ENCODE measurements around the gene COA1. TPM values are rescaled to one million over a fixed set of nuclear protein-coding genes. Genes with fewer than 3 reads are reported as not detected.
"Not testable (repeated sequence)": the region's sequence is repeated elsewhere in the genome, so short reads cannot be mapped to it uniquely, and the experiment has no call there.

The COA1 gene
- total RNA-seq, 1 donor from 2014 or later, result 64.8 TPM

DNA sequence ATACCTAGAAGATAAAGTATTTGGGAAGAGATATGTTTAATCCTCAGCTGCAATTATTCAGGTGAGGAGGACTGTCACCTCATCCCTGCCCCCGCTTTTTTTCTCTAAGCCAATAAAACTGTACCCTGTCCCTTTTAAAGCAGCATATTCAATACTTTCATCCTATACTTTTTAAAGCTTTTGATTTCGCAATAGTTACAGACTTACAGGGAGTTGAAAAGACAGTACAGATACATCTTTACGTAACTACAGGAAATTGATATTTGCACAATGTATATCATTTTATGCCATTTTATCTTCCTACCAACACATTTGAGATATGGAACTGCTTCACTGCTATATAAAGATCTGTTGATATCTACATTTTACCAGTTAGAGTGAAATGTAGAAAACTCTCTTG lies 98.8 kb downstream of the COA1 start:
- no peak for DNase-seq (ENCODE audit: low spot score)

DNA sequence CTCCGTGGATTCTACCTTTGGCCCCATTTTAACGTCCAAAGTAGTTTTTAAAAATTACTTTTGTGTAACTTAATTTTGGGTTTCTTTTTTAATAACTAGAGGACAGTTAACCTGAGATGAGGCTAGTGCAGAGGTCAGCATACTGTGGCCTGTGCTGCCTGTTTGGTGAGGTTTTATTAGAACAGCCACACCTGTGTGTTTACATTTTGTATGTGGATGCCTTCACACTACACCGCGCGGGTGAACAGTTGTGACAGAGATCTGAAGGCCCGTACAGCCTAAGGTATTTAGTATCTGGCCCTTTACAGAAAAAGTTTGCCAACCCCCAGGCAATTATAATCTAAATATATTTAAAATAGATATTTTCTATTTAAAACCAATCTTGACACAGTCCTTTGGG lies 99.5 kb downstream of the COA1 start:
- DNase-seq (ENCODE audit: low spot score), result no peak

DNA sequence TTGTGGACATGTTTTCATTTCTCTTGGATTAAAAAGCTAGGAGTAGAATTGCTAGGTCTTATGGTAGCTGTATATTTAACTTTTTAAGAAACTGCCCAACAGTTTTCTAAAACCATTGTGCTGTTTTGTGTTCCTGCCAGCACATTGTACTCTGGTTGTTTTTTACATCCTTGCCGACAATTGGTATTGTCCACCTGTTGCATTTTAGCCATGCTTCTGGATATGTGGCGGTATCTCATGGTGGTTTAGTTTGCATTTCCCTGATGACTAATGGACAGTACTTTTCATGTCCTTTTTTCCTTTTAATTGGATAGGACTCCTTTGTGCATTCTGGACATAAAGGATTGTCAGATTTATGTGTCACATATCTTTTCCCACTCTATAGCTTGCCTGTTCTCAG lies 100.9 kb downstream of the COA1 start:
- DNase-seq (ENCODE audit: low spot score), result no peak

DNA sequence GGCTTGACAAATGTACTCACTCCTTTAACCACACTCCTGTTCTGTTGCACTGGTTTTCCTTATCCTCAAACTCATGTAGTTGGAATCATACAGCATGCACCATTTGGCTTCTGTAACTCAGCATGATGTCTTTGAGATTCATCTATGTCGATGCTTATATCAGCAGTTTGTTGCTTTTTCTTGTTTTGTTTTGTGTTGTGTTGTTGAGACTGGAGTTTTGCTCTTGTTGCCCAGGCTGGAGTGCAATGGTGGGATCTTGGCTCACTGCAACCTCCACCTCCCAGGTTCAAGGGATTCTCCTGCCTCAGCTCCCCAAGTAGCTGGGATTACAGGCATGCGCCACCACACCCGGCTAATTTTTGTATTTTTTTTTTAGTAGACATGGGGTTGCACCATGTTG lies 101.5 kb downstream of the COA1 start:
- DNase-seq (ENCODE audit: low spot score), result not testable (repeated sequence)

DNA sequence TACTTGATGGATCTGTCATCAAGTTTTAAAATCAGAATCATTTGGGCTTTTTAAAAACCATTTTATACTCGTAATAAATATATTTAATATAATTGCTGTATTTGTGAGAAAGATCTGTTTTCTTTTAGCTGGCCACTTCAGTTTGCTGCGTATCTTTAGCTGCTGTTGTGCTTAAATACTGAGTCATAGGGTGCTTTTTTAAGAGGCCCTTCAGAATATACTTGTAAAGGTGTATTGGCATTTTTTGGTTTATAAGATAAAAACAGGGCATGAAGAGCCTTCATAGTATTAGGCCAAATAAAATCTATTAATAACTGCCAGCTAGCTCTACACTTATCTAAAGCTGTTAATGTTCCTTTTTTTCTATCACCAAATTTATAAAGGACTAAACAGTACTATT lies 102.6 kb downstream of the COA1 start:
- DNase-seq (ENCODE audit: low spot score), result no peak

DNA sequence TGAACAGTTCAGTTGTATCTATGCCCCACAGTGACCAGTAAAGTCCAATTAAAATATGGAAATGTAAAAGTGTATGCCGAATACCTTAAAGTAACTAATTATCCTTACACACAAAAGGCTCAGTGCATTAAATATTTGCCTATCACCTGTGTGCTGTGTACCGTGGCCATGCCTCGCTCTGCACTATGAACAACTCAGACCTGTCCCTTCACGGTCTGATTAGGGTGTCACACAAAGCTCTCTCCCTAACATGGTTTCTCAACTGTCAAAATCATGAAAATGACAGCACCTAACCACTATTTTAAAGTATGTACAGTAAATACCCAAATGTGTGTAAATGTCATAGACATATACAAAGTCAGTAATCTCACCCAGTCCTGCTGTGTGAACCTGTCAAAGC lies 103.3 kb downstream of the COA1 start:
- no peak for DNase-seq (ENCODE audit: low spot score)

DNA sequence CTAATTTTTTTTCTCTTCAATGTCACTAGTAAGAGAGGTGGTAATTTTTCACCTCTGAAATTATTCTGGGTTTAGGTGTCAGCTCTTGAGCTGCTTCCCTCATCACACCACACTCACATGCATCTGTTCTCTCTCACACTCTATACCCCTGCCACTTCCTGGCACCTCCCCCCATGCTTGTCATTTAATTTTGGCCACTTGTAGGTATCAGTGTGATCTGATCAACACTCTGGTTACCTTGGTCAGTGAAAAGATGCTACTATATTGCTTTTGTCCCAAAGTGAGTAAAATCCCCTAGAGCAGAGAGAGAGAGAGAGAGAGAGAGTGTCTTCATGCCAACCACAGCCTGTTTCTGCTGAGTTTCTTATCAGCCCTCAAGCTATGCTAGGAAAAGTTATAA lies 103.9 kb downstream of the COA1 start:
- DNase-seq (ENCODE audit: low spot score), result no peak

DNA sequence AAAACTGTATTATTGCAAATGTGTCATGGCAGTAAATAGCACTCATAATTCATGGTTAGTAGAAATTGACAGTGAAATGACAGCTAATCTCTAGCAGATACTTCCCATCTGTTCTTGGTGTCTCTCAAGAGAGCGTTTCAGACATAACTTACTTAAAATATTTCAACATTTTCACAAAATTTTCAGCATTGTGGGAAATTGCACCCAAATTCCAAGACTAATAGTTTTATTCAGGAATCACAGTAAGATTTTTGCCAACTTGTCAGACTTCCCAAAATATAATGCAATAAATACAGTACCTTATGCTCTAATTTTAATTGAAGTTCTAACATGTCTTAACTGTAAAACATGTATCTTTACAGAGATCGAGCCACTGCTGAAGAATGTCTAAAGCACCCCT lies 105.2 kb downstream of the COA1 start:
- DNase-seq (ENCODE audit: low spot score), result no peak

DNA sequence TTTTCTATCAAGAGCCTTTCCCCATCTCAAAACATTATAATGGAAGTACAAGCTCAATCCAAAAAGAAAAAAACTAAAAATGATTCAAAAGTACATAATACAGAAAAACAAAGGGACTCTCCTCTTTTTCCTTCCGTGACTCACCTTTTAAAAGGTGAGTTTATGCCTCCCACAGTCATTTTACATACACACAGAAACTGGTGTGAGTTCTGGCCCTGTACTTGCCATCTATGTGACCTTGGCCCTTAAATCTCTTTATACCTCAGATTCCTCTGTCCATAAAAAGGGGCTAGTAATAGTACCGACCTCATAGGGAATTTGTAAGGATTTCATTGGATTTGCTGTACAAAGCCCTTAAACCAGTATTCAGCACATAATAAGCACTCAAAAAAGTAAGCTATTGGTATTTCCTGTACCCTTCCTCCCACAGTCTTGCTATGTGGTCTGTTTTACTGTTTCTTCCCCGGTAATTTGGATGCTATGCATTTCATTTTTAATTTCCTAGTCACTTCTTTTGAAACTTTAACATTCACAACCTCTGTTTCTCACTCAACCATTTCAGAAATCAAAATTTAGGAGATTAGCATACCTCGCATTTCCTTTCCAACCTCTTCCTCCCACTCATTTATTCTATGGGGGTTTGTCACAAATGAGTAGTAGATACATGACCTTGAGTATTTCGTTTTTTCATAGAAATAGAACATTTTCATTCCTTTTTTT lies 107.4 kb downstream of the COA1 start:
- peak; percentile 20 for DNase-seq (ENCODE audit: low spot score)

DNA sequence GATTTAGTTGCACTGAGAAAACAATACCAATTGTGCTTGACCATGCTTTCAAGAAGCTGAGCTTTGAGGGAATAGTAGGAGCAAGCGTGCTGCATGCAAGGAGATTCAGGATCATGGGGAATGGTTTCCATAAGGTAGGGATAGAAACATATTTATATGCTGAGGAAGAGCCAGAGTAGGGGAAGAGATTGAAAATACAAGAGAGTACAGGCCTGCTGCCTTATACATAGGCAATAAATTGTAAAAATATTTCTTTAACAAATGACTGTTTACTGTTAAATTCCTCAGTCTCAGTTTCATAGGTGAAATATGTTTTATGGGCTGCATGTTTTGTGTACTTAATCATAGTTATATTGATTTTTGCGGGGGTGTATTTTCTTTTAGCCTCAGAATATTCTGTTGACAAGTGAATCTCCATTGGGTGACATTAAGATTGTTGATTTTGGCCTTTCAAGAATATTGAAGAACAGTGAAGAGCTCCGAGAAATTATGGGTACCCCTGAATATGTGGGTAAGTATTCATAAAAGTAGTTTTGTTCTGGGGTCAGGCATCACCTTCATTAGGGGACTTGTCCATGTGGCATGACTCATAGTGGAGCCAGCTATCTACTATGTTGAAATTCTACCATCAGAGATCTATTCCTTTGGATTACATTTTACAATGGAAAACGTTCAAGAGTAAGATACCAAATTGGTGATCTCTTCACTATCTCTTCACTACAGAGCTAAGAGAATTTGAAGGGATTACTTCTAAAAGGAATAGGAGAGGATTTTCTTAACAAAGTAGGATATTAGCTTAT lies 109.9 kb downstream of the COA1 start:
- DNase-seq (ENCODE audit: low spot score), result no peak

DNA sequence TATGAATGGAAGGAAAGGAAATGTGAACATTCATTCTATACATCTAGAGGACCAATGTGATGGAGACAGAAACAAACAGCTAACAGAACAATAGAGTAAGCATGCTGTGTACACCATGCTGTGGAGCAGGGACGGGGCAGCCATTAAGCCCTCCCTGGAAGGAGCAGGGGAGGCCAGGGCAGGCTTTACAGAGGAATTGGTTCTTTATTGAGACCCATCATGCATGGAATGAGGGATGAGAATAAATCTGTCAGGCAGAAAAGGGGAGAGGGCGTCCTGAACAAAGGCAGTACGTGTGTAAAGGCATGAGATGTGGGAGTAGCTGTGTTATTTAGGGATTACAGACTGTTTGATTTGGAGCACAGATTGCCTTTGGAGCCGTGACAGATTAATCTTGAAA lies 111.2 kb downstream of the COA1 start:
- DNase-seq (ENCODE audit: low spot score), result no peak

DNA sequence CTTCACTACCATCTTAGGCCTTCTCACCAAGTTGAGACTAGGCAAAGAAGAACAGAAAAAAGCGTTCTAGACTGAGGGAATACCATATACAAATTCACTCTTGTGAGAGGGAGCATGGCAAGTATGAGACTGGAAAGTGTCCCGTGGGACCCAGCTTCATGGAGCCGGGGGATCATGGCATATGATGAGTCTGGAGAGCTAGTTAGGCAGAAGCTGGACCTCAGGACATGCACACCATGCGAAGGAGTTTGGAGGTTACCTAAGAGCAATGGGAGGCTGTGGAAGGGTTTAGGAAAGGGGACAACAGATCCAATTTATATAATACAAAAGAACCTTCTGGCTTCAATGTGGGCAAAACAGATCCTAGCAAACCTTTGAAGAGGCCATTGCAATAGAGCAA lies 112.3 kb downstream of the COA1 start:
- DNase-seq (ENCODE audit: low spot score), result no peak

DNA sequence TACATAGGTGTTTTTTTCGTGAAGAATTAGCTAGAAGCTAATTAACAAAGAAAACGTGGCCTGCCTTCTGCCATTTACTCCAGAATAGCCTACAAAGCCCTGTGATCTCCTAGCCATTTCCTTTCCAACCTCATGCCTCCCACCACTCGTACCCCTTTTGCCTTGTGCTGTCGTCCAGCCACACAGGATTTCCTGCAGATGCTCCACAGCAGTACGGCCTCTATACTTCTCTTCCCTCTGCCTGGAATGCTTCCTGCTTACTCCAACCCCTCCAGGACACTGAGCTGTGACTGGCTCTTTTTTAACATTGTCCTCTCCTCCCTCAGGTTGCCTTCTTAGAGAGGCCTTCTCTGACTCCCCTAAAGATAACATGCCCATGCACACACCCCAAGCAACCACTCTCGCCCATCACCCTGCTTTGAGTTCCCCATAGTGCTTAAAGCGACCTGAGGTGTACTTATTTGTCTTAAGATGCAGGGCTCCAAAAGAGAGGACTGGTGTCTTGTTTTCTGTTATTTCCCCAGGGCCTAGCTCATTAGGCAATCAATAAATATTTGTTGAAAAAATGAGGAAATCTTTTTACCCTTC lies 113.7 kb downstream of the COA1 start:
- no peak for DNase-seq (ENCODE audit: low spot score)

DNA sequence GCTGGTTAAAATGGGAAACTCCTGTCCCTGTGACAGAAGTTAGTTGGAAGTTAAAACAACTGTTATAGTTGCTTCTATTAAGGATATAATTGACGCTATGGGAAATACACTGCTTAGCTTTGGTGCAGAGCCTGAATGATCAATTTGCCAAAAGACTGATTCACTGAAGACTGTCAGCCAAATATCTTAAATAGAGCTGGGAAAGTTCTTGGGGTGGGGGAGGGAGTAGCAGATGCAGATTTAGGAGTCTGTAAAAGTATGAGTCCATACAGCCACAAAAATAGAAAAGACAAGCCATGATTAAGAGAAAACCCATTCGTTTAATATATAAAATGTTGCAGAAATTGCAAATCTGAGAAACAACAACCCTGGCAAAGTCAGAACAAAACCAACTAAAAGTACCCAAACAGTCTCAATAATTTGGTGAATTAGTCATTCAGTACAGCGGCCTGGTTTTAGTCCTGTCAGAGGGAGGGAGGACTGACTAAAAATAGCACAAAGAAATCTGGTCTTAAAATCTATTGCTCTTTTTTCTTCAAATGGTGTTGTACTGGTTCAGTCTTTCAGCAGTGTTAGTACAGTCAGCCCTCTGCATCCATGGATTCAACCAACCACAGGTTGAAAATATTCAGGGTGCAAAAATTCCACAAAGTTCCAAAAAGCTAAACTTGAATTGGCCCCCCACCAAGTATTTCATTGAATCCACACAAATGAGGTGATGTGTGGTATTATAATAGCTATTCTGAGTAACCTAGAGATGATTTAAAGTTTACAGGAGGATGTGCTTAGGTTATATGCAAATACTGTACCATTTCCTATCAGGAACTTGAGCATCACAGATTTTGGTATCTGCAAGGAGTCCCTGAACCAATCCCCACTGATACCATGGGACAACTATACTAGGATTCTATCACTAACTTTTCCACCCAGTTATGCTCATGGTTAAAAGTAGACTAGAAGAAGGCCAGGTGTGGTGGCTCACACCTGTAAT lies 116.4 kb downstream of the COA1 start:
- DNase-seq (ENCODE audit: low spot score), result peak; percentile 33

DNA sequence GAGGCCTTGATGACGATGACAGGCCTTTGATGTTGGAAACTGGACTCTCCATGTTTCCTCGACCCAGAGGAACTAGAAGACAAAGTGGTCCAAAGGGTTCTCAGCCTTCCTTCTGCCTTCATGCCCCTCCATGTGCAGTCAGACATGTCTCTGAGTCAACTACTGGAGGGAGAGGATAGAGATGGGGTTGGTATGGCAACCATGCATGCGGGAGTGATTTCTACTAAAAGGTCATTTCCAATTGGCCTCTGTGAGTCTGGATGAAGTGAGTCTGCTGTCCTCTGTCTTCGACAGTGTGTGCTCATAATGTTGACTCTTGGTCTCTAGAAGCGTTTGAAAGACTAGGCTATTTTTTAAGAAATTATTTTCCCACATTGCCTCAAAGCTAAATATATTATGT lies 117.2 kb downstream of the COA1 start:
- DNase-seq (ENCODE audit: low spot score), result no peak

DNA sequence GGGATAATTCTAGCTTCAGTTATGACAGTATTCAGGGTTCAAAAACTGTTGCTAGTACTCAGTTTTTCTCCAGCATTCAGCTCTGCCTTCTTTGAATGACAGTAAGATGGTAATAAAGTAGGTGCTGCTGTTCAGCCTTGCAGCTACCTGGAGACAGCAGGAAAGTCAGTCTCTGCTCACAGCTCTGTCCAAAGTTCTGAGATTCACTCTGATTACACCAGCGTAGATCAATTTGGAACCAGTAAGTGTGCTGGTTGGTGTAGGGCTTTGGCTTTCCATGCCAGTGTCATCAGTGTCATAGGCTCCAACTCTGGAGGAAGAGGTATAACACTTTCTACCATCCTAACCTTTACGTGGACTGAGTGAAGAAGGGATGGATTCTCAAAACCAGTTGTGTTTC lies 120.2 kb downstream of the COA1 start:
- DNase-seq (ENCODE audit: low spot score), result no peak

DNA sequence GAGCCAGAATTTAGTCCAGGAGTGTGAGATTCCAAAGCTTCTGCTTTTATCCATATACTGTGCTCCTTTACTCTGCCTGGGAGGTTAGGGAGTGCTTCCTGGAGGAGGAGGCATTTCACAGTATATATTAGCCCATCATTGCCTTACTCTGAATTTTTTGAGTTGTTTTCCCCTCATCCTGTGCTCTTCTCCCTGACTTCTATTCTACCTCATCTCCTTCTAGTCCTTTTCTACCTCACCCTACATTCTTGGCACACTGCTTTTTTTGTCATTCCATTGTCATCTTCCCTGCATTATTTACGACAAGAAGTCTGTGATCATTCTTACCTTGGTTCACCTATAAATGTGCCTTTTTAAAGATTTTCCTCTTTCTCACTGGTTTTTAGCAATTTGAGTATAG lies 125.1 kb downstream of the COA1 start:
- DNase-seq (ENCODE audit: low spot score), result no peak

DNA sequence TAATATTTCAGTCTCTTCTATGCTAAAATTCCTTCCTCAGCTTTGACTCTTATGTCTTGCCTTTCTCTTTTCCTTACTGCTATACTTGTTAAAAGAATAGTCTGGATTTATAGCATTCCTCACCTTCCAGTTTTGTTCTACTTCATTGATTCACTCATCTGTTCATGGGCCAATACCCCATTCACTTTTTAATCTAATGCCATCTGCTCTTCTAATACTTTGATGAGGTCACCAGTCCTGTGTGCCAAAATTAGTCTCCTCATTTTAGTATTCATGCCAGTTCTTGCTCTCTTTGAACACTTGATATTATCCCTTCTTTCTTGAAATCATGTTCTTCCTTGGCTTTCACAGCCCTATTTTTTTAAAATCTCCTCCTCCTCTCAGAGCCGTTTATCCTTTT lies 127.1 kb downstream of the COA1 start:
- DNase-seq (ENCODE audit: low spot score), result no peak

DNA sequence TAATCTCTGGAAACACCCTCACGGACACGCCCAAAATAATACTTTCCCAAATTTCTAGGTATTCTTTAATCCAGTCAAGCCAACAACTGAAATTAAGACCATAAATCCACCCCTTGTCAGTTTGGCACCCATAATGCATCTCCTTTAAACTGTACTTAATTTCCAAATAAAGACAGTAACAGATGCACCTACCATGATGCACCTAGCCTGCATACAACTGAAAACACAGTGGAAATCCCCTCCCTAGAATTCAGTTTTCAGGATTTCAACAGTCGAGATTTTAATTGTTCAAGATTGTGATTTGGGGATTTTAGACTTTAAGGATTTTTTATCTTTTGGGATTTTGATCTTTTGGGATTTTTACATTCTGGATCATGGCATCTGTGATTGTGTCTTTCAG lies 129.3 kb downstream of the COA1 start:
- DNase-seq (ENCODE audit: low spot score), result no peak

DNA sequence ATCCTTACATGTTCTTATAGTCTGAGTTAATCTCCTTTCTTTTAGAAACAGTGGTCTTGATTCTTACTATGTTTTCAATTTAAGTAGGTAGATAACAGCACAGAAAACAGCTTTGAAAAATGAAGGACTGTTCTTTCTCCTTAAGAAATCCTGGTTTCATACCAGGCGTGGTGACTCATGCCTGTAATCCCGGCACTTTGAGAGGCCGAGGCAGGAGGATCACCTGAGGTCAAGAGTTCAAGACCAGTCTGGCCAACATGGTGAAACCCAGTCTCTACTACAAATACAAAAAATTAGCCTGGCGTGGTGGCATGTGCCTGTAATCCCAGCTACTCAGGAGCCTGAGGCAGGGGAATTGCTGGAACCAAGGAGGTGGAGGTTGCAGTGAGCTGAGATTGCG lies 132.9 kb downstream of the COA1 start:
- not testable (repeated sequence) for DNase-seq (ENCODE audit: low spot score)

DNA sequence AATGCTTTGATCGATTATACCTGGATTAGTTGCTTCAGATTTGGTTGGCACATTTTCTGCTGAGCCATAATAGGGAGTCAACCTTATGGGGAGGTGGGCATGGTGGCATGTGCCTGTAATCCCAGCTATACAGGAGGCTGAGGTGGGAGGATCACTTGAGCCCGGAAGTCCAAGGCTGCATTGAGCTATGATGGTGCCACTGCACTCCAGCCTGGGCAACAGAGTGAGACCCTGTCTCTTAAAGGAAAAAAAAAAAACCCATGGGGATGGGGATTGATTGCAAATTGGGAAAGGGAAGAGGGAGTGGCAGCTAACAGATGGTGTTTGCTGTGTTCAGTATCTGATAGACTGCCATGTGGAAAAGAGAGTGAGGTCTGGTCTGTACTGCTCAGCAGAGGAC lies 135.3 kb downstream of the COA1 start:
- DNase-seq (ENCODE audit: low spot score), result no peak

DNA sequence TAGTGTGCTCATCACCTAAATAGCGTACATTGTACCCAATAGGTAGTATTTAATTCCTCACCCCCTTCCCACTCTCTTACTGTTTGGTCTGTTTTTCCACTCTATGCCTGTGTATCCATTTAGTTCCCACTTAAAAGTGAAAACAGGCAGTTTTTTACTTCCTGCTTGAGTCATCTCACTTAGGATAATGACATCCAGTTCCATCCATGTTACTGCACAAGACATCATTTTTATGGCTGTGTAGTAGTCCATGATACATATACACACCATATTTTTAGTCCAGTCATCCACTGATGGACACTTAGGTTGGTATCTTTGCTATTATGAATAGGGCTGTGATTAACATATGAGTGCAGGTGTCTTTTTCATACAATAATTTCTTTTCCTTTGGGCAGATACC lies 136.3 kb downstream of the COA1 start:
- DNase-seq (ENCODE audit: low spot score), result no peak

Measured in umbilical cord (tissue), 2 donors.